ENCODE results near the gene MAPK8IP1.

- no peak for TF ChIP-seq ZNF274 (IDR thresholded peaks at IDR 0.05; ENCODE audit: low read length)
- TF ChIP-seq ZNF274 (tag by site-specific recombination; IDR thresholded peaks at IDR 0.05; ENCODE audit: borderline replicate concordance): no peak
- TF ChIP-seq, protein P1, sequence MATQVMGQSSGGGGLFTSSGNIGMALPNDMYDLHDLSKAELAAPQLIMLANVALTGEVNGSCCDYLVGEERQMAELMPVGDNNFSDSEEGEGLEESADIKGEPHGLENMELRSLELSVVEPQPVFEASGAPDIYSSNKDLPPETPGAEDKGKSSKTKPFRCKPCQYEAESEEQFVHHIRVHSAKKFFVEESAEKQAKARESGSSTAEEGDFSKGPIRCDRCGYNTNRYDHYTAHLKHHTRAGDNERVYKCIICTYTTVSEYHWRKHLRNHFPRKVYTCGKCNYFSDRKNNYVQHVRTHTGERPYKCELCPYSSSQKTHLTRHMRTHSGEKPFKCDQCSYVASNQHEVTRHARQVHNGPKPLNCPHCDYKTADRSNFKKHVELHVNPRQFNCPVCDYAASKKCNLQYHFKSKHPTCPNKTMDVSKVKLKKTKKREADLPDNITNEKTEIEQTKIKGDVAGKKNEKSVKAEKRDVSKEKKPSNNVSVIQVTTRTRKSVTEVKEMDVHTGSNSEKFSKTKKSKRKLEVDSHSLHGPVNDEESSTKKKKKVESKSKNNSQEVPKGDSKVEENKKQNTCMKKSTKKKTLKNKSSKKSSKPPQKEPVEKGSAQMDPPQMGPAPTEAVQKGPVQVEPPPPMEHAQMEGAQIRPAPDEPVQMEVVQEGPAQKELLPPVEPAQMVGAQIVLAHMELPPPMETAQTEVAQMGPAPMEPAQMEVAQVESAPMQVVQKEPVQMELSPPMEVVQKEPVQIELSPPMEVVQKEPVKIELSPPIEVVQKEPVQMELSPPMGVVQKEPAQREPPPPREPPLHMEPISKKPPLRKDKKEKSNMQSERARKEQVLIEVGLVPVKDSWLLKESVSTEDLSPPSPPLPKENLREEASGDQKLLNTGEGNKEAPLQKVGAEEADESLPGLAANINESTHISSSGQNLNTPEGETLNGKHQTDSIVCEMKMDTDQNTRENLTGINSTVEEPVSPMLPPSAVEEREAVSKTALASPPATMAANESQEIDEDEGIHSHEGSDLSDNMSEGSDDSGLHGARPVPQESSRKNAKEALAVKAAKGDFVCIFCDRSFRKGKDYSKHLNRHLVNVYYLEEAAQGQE (tag by site-specific recombination; IDR thresholded peaks at IDR 0.05): no peak
- TF ChIP-seq, protein P2, sequence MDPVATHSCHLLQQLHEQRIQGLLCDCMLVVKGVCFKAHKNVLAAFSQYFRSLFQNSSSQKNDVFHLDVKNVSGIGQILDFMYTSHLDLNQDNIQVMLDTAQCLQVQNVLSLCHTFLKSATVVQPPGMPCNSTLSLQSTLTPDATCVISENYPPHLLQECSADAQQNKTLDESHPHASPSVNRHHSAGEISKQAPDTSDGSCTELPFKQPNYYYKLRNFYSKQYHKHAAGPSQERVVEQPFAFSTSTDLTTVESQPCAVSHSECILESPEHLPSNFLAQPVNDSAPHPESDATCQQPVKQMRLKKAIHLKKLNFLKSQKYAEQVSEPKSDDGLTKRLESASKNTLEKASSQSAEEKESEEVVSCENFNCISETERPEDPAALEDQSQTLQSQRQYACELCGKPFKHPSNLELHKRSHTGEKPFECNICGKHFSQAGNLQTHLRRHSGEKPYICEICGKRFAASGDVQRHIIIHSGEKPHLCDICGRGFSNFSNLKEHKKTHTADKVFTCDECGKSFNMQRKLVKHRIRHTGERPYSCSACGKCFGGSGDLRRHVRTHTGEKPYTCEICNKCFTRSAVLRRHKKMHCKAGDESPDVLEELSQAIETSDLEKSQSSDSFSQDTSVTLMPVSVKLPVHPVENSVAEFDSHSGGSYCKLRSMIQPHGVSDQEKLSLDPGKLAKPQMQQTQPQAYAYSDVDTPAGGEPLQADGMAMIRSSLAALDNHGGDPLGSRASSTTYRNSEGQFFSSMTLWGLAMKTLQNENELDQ (tag by site-specific recombination; IDR thresholded peaks at IDR 0.05; ENCODE audit: low read depth): no peak
- no peak for TF ChIP-seq BCL11A (tag by site-specific recombination; IDR thresholded peaks at IDR 0.05; ENCODE audit: low read depth)
- TF ChIP-seq ZNF629 (tag by site-specific recombination; IDR thresholded peaks at IDR 0.05): no peak
- no peak for TF ChIP-seq ZNF426 (tag by site-specific recombination; IDR thresholded peaks at IDR 0.05)
Measured at GRCh38 chr11:45885921-45886721, 670 bp downstream of the MAPK8IP1 start.

Measured in HEK293 (cell line).